Activated CD8-positive, alpha-beta memory T cell treated with anti-CD3 and anti-CD28 coated beads, Interleukin-2, amount 50 U/mL, for 4 hours (primary cell): Measurements from ENCODE around the gene CCDC13.

Experiments
- DNase-seq: peaks from one replicate; pipeline ENCODE4 v3.0.0-alpha.2; 2020

The CCDC13 gene

DNA sequence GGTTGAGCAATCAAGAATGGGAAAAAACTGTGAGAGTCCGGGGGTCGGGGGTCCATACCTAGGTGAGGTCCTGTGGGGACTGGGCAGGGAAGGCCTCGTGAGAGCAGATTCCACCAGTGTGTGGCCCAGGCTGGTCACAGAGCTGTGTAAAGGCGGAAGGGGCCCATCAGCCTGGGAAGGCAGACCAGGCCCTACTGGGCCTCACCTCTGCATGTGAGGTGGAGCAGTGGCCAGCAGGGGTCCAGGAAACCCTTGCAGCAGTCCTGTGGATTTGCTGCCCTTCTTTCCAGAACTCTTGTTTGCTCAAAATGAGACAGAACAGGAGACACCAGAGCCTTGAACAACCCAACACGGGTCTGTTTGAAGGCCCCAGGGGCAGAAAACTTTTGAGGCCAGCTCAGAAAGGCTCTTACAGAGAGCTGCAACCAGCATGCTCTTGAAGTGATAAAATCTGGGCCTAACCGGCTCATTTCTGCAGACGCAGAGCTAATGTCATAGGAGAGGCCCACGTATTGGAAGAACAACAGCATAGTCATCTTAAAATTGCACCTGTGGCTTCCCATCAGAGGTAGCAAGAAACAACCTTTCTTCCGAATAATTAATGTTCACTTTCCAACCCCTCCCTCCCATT, 40.1 kb downstream of the CCDC13 start:
- no peak for DNase-seq

DNA sequence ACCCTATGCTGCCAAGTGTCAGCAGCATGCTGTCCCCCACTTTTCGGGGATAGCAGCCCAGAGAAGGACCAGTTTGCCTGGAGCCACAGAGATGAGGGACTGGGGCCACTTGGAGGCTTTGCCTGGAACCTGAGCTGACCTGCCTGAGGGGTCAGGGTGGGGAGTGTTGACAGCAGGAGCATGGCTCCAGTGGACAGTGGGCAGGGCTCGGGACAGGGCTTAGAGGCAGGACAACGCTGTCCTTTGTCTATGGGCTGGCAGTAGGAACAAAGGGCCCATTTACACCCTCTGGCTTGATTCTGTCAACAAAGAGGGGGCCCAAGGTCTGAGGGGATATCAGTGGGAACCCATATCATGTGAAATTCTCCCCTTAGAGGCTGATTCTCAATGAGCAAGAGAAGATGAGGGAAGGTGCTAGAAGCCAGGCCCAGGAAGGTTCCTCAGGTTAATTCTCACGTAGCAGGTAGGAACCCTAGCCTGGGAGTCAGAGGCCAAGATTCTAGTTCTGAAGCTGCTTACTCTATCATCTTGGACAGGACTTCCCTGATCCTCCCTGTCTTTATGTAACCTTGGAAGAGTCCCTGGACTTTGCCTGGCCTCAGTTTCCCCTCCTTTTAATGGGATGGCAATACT, 40.7 kb downstream of the CCDC13 start:
- DNase-seq = no peak

DNA sequence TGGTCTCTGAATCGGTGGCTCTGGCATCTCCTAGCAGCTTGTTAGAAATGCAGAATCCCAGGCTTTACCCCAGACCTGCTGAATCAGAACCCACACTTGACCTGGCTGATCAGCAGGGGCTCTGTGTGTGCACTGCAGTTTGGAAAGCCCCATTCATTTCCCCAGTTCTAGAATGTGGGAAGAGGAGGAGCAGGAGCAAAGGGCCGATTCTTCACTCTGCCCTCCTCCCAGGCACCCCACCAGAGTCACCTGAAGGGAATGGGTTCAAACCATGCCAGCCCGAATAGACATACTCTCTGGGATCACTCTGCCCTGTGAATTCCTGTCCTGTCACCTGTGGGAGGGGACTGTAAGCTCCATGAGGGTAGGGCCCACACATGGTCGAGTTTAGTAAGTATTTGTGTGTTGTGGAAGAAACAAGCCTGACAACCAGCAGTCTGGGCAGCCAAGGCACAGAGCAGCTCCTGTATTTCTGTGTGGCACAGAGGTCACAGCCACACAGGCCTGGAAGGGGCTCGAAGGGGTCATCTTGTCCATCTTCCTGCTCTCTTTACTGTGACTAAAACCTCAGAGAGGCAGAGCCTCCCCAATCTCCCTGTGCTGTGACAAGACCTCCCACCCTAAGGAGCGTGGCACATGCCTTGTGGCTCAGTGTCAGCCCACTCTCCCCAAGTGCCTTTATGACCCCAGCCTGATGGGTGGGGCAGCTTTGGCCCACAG, 41.4 kb downstream of the CCDC13 start:
- no peak for DNase-seq

DNA sequence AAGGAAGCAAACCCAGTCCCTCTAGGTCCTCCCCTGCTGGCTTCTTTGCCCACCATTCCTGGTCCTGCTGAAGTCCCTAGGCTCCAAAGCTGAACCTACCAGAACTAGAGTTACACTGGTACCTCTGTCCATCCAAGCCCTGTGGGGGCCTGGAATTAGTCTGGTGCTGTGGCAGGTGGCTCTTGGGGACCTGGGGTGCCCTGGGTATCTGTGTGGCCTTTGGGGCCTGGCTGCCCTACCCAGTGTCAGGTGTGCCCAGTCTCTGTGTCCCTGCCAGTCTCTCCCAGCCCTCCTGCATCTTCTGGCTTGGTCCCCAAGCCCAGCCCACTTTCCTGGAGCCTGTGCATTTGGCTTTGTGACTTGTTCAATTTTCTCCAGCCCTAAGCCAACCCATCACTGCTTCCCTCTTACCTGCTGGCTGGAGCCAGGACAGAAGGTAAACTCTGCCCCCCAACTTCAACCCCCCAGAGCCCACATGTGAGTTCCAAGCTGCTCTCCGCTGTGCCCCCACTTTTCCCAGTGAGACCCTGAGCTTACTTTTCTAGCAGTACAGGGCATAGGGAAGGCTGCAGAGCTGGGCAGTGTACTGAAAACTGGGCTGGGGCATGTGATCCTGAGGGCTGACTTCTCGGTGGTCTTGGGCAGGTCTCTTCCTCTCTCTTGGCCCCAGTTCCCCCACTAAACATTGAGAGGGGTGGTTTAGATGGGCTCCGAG, 42.2 kb downstream of the CCDC13 start:
- no peak for DNase-seq

DNA sequence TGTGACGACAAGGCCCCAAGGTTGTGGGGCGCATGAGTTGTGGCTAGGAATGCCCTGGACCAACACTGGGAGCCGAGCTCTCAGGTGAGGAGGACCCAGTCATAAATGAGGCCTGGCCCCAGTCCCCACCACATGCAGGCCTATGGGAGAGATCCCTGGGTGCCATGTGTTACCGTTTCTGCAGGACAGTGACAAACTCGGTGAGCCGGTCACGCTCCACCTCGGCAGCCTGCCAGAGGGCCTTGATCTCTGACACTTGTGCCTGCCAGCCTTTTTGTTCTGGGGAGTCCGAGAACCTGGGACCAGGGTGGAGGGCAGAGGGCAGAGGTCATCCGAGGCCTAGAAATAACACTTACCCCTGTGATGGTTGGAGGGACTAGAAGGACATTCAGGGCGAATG, 42.8 kb downstream of the CCDC13 start:
- DNase-seq = no peak

DNA sequence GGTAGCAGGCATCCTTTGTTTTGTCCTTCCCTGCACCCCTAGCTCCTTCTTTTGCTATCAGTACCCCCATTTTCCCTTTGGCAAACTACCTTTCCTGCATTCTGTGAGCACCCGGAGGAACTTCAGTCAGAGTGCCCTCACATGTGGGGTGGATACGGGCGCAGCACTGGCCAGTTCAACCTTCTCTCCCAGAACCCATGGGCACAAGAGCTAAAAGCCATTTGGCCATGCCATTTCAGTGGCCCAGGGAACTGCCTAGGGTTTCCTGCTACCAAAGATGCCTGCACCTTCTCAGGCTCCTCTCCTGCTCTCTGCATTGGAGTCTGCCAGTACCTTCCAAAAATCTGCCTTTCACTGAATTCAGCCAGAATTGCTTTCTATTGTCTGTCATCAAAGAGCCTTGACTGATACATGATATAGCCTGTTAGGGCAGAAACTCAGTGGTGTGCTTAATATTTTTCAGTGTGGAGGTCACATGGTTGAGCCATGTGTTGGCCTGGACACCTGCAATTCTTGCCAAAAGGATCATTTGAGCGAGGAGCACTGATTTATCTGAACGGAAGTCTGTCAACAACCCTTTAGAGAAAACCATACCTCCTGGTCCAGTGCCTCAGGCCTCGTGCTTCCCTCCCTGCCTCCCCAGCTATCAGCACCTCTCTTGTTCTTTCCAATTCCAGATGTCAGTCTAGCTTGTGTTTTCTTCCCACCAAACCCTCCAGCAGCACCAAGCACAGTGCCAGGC, 43.5 kb downstream of the CCDC13 start:
- DNase-seq = no peak

DNA sequence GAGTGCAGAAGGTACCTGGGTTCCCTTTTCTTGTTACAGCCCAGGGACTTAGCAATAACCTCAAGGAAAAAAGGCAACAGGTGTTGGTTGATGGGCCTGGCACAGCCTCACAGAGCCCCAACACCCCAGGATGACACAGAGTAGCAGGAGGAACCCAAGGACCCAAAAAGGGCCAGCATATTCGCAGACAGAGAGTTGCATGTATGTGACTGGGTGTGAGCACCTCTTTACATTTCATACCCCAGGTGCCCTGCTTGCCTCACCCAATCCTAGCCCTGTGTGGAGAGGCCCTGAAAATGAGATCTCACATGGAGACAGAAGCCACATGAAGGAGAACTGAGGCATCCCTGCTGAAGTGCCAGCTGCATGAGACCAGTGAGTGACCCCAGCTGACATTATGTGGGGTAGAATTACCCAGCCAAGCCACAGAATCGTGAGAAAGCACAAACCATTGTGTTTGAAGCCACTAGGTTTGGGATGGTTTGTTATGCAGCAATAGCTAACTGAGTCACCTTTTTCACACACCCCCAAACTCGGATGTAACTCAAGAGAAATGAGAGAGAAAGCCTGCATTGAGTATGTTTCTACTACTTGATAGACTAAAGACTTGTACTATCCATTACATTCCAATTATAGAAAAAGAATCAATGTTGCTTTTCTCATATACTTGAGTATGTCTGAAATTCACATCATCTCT, 44.2 kb downstream of the CCDC13 start:
- DNase-seq = no peak

DNA sequence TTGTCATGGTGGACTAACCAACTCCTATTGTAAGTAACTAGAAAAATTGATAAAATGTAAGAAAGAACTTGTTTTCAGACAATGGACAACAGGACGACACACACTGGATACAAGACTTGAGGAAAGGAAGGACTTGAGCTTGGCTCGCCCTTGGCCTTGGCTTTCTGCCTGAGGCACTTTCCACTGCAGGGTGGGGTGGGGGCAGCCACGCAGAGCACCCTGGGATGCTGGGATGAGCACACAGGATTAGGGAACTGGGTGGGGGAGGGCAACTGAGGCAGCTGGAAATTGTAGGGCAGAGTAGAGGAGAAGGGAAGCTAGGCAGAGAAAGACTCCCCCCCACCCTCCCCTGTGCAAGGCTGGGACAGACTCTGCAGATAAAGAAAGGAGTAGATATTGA, 45.0 kb downstream of the CCDC13 start:
- no peak for DNase-seq

DNA sequence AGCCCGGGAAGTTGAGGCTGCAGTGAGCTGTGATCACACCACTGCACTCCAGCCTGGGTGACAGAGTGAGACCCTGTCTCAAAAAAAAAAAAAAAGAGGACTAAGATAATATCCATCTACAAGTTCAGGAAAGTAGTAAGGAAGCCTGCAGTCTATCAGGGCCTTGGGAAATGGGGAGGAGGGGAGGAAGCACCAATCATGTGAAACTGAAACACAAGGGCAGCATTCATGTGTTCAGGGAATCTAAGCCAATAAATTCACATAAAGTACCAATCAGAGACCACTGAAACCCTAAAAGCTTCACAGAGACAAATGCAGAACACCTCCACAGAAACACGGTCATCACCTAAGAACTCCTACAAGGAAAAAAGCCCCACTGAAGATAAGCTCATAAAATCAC, 47.6 kb downstream of the CCDC13 start:
- no peak for DNase-seq

DNA sequence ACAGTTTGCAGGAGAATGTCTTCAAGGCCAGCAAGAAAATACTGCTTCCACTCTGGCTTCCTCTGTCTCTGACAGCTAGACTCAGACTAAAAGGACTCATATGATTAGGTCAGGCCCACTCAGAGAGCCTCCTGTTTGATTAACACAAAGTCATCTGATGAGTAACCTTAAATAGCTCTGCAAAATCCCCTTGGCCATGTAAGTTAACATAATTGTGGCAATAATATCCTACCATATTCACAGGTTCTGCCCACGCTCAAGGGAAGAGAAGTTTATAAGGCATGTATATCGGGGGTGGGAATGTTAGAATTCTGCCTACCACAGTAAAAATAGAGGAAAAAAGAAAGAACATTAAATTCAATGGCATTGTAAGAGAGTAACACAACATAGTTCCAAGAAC, 49.8 kb downstream of the CCDC13 start:
- no peak for DNase-seq
